Breast epithelium (tissue), 4 donors: Measurements from ENCODE around the gene FTCDNL1. TPM values are rescaled to one million over a fixed set of nuclear protein-coding genes. Genes with fewer than 3 reads are reported as not detected.

Experiments
- DNase-seq, 2 donors: peaks; one replicate each; pipeline ENCODE4 v3.0.0-alpha.2; 2019; ENCODE audit warnings: low spot score in 2 of 2
- H3K27ac ChIP-seq, 2 donors: fragments of 200-600 bp; sonication (generic) in 1 of 2; one replicate each; pipeline ENCODE4 v1.5.1; 2016 to 2019; ENCODE audit warnings: mild to moderate bottlenecking in 1 of 2
- H3K27me3 ChIP-seq, 2 donors: fragments of 200-600 bp; sonication (generic) in 1 of 2; one replicate each; pipeline versions ENCODE4 v1.5.1 to v1.6.0; 2017 to 2019; ENCODE audit warnings: control low read depth in 1 of 2, mild to moderate bottlenecking in 1 of 2
- H3K36me3 ChIP-seq: fragments of 200-600 bp; one replicate; pipeline ENCODE4 v1.5.1; 2019
- H3K4me1 ChIP-seq, 2 donors: fragments of 200-600 bp; sonication (generic); one replicate each; pipeline ENCODE4 v1.5.1; 2016 to 2019; ENCODE audit warnings: control low read depth in 1 of 2
- H3K4me3 ChIP-seq, 3 donors: fragments of 200-600 bp; sonication (generic); 1 replicate in 2 of 3; 2 replicates in 1 of 3; pipeline ENCODE4 v1.5.1; 2016 to 2019; ENCODE audit warnings: mild to moderate bottlenecking in 3 of 3, moderate library complexity in 2 of 3
- H3K9me3 ChIP-seq, 2 donors: fragments of 200-600 bp; sonication (generic) in 1 of 2; one replicate each; pipeline ENCODE4 v1.5.1; 2016 to 2019; ENCODE audit warnings: control low read depth in 1 of 2
- POLR2A ChIP-seq: fragments of 450-650 bp; IDR thresholded peaks from one replicate; pipeline ENCODE4 v1.6.1; 2016; ENCODE audit warnings: antibody characterized with exemption, mild to moderate bottlenecking, moderate library complexity
- POLR2AphosphoS5 ChIP-seq, 3 donors: sonication (generic); formaldehyde crosslinking; IDR thresholded peaks; one replicate each; pipeline ENCODE4 v1.6.1; 2017; ENCODE audit warnings: antibody characterized with exemption in 3 of 3
- intact Hi-C: fragments of 100-400 bp; cut with DNase I; formaldehyde crosslinking; loops from one replicate; pipeline ENCODE4 v1.15.1; 2023; ENCODE audit warnings: low total_unique reads
- total RNA-seq, 3 donors: library from RNA; depleted of rRNA; stranded (reverse); fragments of >200 nt; gene quantifications; one replicate each; pipeline ENCODE4 v1.1.0, GENCODE V29; 2016
- TF ChIP-seq, protein P1 (sequence below), 3 donors: fragments of 450-650 bp; IDR thresholded peaks; one replicate each; pipeline ENCODE4 v1.5.1; 2016 to 2017; ENCODE audit warnings: antibody characterized with exemption in 3 of 3, mild to moderate bottlenecking in 3 of 3, moderate library complexity in 3 of 3

FTCDNL1 gene
- total RNA-seq, 3 donors from 2014 or later, result 3.7 to 5.9 (median 5.2) TPM

DNA sequence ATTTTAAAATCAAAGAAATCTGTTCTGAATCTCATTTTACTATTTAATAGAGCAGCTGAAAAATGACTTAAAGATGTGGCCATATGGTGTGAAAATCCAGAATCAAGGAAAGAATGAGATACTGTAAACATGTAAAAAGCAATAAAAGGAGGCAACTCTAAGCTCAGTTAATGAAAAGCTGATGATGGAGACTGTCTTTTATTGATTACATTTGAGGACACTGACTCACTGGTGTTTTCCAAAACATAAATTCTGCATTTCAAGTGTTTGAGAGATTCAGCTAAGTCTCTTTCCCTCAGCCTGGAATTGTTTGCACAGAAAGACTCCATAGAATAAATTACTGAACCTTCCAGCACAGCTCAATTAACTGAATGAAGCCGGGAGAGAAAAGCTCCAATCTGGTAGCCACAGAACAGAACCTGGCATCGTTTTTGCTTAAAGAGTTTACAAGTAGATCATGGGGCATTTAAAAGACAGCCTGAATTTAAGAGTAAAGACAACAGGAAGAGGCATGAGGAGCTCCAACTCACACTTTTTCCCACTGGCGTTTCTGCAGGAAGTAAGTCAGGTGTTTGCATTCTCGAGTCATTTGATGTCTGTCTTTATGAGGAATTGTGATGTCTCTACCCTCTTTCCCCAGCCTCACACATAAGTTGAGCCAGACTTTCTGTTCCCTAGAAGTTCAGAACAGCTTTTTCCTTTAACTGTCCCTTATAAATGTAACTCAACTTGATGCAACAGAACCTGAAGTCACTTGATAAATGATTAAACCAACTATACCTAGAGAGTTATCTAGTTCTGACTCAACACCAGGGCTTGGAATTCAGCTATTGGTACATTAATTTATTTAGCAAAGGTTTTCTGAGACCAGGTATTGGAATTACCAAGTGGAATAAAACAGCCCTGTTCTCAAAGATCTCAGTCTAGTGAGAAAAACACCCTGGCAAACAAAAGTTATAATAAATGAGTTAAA, 53.3 kb downstream of the FTCDNL1 start:
- no peaks in the 10 kb centered on the region for H3K36me3 ChIP-seq
- DNase-seq, result no peak
- H3K27me3 ChIP-seq, result no peaks in the 10 kb centered on the region
- H3K9me3 ChIP-seq, result no peaks in the 10 kb centered on the region
- no peaks in the 10 kb centered on the region for H3K4me1 ChIP-seq
- intact Hi-C loops, result no loop called here
- no peak overlapping the region for H3K27ac ChIP-seq
- TF ChIP-seq, protein P1, sequence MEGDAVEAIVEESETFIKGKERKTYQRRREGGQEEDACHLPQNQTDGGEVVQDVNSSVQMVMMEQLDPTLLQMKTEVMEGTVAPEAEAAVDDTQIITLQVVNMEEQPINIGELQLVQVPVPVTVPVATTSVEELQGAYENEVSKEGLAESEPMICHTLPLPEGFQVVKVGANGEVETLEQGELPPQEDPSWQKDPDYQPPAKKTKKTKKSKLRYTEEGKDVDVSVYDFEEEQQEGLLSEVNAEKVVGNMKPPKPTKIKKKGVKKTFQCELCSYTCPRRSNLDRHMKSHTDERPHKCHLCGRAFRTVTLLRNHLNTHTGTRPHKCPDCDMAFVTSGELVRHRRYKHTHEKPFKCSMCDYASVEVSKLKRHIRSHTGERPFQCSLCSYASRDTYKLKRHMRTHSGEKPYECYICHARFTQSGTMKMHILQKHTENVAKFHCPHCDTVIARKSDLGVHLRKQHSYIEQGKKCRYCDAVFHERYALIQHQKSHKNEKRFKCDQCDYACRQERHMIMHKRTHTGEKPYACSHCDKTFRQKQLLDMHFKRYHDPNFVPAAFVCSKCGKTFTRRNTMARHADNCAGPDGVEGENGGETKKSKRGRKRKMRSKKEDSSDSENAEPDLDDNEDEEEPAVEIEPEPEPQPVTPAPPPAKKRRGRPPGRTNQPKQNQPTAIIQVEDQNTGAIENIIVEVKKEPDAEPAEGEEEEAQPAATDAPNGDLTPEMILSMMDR (IDR thresholded peaks at IDR 0.05), result no peak
- TF ChIP-seq POLR2AphosphoS5 (IDR thresholded peaks at IDR 0.05) (no peak), POLR2A (no peak)
- no peak overlapping the region for H3K4me3 ChIP-seq

DNA sequence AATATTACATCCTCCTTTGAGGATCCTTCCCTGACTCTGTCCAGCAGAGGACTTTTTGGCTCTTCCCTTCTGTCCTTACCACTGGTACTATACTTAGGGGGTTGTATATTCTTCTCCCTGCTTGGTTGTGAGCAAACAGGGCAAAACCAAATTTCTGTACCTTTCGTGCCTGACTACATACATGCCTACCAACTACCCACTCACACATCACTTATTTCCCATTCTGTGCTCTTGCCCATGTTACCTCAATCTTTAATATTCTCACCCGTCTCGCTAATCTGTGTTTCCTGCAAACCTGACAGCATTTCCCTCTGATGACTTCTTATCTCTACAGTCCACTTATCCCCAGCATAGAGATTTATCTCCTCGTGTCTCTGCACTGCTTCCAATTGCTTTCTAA, 58.6 kb downstream of the FTCDNL1 start:
- Histone ChIP-seq H3K27ac (no peak overlapping the region), H3K4me3 (no peak overlapping the region), H3K9me3 (no peaks in the 10 kb centered on the region), H3K27me3 (no peaks in the 10 kb centered on the region), H3K4me1 (no peaks in the 10 kb centered on the region), H3K36me3 (no peaks in the 10 kb centered on the region)
- DNase-seq, result no peak
- TF ChIP-seq POLR2AphosphoS5 (IDR thresholded peaks at IDR 0.05) (no peak), POLR2A (no peak)
- TF ChIP-seq, protein P1 (IDR thresholded peaks at IDR 0.05), result no peak
- intact Hi-C loops, result no loop called here

DNA sequence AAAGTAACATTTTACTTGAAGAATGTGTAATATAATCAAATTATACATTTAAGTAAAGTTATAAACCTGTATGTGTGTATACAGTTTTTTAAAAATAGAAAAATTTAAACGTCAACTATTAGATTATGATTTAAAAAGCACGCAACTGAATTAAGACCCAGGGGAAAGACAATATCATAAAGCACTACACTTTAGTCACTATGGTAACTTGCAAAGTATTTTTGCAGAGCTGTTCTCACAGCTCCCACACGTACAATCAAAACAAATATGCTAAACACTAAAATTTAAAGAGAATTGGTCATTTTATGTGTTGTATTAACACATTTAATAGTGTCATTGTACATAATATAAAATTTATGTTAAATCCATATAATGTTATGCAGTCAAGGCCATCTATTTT, 59.7 kb downstream of the FTCDNL1 start:
- DNase-seq, result no peak
- H3K4me3 ChIP-seq, result no peak overlapping the region
- no peaks in the 10 kb centered on the region for H3K36me3 ChIP-seq
- H3K4me1 ChIP-seq, result no peaks in the 10 kb centered on the region
- no peaks in the 10 kb centered on the region for H3K27me3 ChIP-seq
- no peak overlapping the region for H3K27ac ChIP-seq
- intact Hi-C loops, result no loop called here
- TF ChIP-seq, protein P1 (IDR thresholded peaks at IDR 0.05), result no peak
- TF ChIP-seq POLR2A, result no peak
- no peak for TF ChIP-seq POLR2AphosphoS5 (IDR thresholded peaks at IDR 0.05)
- H3K9me3 ChIP-seq, result no peaks in the 10 kb centered on the region

DNA sequence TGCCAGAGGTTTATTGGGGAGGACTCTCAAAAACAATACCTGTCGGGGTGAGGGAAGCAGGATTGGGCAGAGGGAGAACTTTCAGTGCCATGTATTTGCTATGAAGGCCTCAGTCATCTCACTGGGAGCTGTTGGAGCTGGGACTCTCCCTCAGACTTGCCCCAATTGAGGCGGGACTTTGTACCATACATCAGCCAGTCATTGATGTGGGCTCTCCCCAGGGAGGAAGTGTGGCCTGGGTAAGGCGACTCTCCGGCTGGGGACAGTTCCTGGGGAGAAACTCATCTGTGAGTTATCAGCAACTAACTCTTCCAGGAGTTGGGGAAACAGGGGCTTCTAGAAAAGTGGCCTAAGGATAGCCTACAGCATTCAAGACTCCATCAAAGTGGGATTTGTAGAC, 66.5 kb downstream of the FTCDNL1 start:
- H3K4me3 ChIP-seq, result no peak overlapping the region
- no peaks in the 10 kb centered on the region for H3K4me1 ChIP-seq
- no peak overlapping the region for H3K27ac ChIP-seq
- H3K27me3 ChIP-seq, result no peaks in the 10 kb centered on the region
- H3K36me3 ChIP-seq, result no peaks in the 10 kb centered on the region
- TF ChIP-seq POLR2AphosphoS5 (IDR thresholded peaks at IDR 0.05) (no peak), POLR2A (no peak)
- TF ChIP-seq, protein P1 (IDR thresholded peaks at IDR 0.05), result no peak
- H3K9me3 ChIP-seq, result no peaks in the 10 kb centered on the region
- DNase-seq, result no peak
- intact Hi-C loops, result no loop called here

DNA sequence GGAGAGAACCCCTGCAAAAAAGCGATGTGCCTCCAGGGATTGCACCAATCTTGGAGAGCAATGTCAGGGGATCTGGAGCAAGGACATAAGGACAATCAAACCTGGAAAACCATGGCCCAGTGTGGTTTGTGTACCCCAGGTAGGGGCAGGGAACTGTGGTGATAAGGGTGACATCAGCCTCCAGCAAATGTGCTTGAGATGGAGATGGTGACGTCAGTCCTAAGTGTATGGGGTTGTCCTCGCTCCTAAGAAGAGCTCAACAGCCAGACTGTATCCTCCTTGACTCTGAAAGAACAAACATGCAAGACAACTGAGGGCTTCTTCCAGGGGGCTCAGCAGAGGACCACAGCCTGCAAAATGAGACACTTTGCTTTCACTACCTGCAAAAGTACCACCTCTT, 71.4 kb downstream of the FTCDNL1 start:
- intact Hi-C loops, result no loop called here
- Histone ChIP-seq H3K4me3 (no peak overlapping the region), H3K36me3 (no peaks in the 10 kb centered on the region), H3K27ac (no peak overlapping the region), H3K9me3 (no peaks in the 10 kb centered on the region), H3K4me1 (no peaks in the 10 kb centered on the region), H3K27me3 (no peaks in the 10 kb centered on the region)
- DNase-seq, result no peak
- TF ChIP-seq POLR2A (no peak), POLR2AphosphoS5 (IDR thresholded peaks at IDR 0.05) (no peak)
- TF ChIP-seq, protein P1 (IDR thresholded peaks at IDR 0.05), result no peak
